ENCODE measurements around the gene SPG7.

Gene SPG7

GRCh38 chr16:89517128-89517527 is 8.9 kb downstream of the SPG7 start:
- no peak for DNase-seq (ENCODE audit: low read depth)

- DNase-seq (ENCODE audit: low read depth), result no peak
These were observed 11.7 kb downstream of the SPG7 start for GRCh38 chr16:89519881-89520280.

- no peak for DNase-seq (ENCODE audit: low read depth)
These were observed 14.1 kb downstream of the SPG7 start for GRCh38 chr16:89522287-89522686.

GRCh38 chr16:89523680-89524344 is 15.6 kb downstream of the SPG7 start:
- no peak for DNase-seq (ENCODE audit: low read depth)

GRCh38 chr16:89525146-89525913 is 17.1 kb downstream of the SPG7 start:
- DNase-seq (ENCODE audit: low read depth), result no peak

GRCh38 chr16:89529097-89529496 is 20.9 kb downstream of the SPG7 start:
- DNase-seq (ENCODE audit: low read depth), result no peak

- DNase-seq (ENCODE audit: low read depth), result no peak
These were observed 22.5 kb downstream of the SPG7 start for GRCh38 chr16:89530401-89531381.

- DNase-seq (ENCODE audit: low read depth), result no peak
These were observed 23.8 kb downstream of the SPG7 start for GRCh38 chr16:89531821-89532526.

- DNase-seq (ENCODE audit: low read depth), result no peak
These were observed 26.1 kb downstream of the SPG7 start for GRCh38 chr16:89534252-89534756.

GRCh38 chr16:89536371-89536770 is 28.2 kb downstream of the SPG7 start:
- DNase-seq (ENCODE audit: low read depth), result no peak

GRCh38 chr16:89536886-89537548 is 28.8 kb downstream of the SPG7 start:
- no peak for DNase-seq (ENCODE audit: low read depth)

- DNase-seq (ENCODE audit: low read depth), result no peak
These were observed 29.3 kb downstream of the SPG7 start for GRCh38 chr16:89537549-89537925.

GRCh38 chr16:89538286-89538685 is 30.1 kb downstream of the SPG7 start:
- DNase-seq (ENCODE audit: low read depth), result no peak

GRCh38 chr16:89540557-89540956 is 32.4 kb downstream of the SPG7 start:
- no peak for DNase-seq (ENCODE audit: low read depth)

GRCh38 chr16:89541792-89542191 is 33.6 kb downstream of the SPG7 start:
- no peak for DNase-seq (ENCODE audit: low read depth)

- no peak for DNase-seq (ENCODE audit: low read depth)
These were observed 35.9 kb downstream of the SPG7 start for GRCh38 chr16:89544113-89544512.

GRCh38 chr16:89544713-89545043 is 36.5 kb downstream of the SPG7 start:
- no peak for DNase-seq (ENCODE audit: low read depth)

GRCh38 chr16:89545044-89545830 is 37.0 kb downstream of the SPG7 start:
- DNase-seq (ENCODE audit: low read depth), result no peak

GRCh38 chr16:89545831-89546574 is 37.8 kb downstream of the SPG7 start:
- DNase-seq (ENCODE audit: low read depth), result no peak

- no peak for DNase-seq (ENCODE audit: low read depth)
These were observed 38.6 kb downstream of the SPG7 start for GRCh38 chr16:89546781-89547180.

All from HS-5 (cell line).